H1 (cell line): ENCODE measurements around the gene ALDH1L2. TPM values are rescaled to one million over a fixed set of nuclear protein-coding genes. Genes with fewer than 3 reads are reported as not detected.
A peak's percentile ranks its signal among the peaks of the same experiment; 100 is the strongest.

ENCODE experiments used
- BRCA1 ChIP-seq: IDR thresholded peaks from 2 replicates; pipeline ENCODE4 v1.6.1; 2012; ENCODE audit warnings: low read depth, low read length, improper control_type of control experiment
- CBX8 ChIP-seq: fragments of 300-800, 300-1000 bp; sonication (generic); IDR thresholded peaks from 2 replicates; pipeline ENCODE4 v1.7.1; 2016; ENCODE audit warnings: low read depth, low read length, borderline replicate concordance
- CREB1 ChIP-seq: IDR thresholded peaks from 2 replicates; pipeline ENCODE4 v1.6.1; 2012; ENCODE audit warnings: inconsistent platforms
- RXRA ChIP-seq: IDR thresholded peaks from 2 replicates; pipeline ENCODE4 v1.6.1; 2011; ENCODE audit warnings: low read depth, mild to moderate bottlenecking, low read length, moderate library complexity; ENCODE audit not compliant: insufficient read depth
- SIN3A ChIP-seq, 2 experiments: IDR thresholded peaks in 1 of 2; conservative IDR thresholded peaks in 1 of 2; 2 replicates each; pipeline ENCODE4 v1.6.1; 2011 to 2012; ENCODE audit warnings: low read length in 2 of 2, improper control_type of control experiment in 1 of 2, low read depth in 1 of 2, mild to moderate bottlenecking in 1 of 2
- TAF7 ChIP-seq: optimal IDR thresholded peaks from 2 replicates; pipeline ENCODE3; 2011; ENCODE audit warnings: low read depth, mild to moderate bottlenecking, inconsistent platforms, low read length, moderate library complexity, borderline replicate concordance
- TEAD4 ChIP-seq: IDR thresholded peaks from 2 replicates; pipeline ENCODE4 v1.6.1; 2012; ENCODE audit warnings: low read depth, low read length, inconsistent platforms, mixed read lengths
- polyA plus RNA-seq, 7 experiments: library from polyadenylated mRNA; depleted of rRNA in 3 of 7; stranded (reverse) in 5 of 7; unstranded in 2 of 7; fragments of >200 nt in 5 of 7; fragments of 200-250 nt in 2 of 7; gene quantifications; 1 replicate in 5 of 7; 2 replicates in 1 of 7; 4 replicates in 1 of 7; pipeline versions ENCODE4 v1.2.1 to v1.2.3, GENCODE V29; 2011 to 2013; ENCODE audit warnings: missing spikeins in 2 of 7, mixed read lengths in 2 of 7
- total RNA-seq: library from RNA; stranded (reverse); fragmentation: NEBNext Ultra II Directional; extraction: Animal tissue kit (Norgen Biotek cat#: 25700); gene quantifications from 2 replicates; pipeline ENCODE4 v1.2.1, GENCODE V29; 2021
- TF ChIP-seq, protein P1 (sequence below): fragments of 300-600 bp; sonication (generic); IDR thresholded peaks from 2 replicates; pipeline ENCODE4 v1.7.1; 2012; ENCODE audit warnings: low read length, moderate library complexity, mild to moderate bottlenecking, inconsistent platforms; ENCODE audit not compliant: insufficient replicate concordance
- TF ChIP-seq, protein P2 (sequence below): IDR thresholded peaks from 2 replicates; pipeline ENCODE4 v1.6.1; 2012; ENCODE audit warnings: inconsistent platforms

ALDH1L2 gene
- total and polyA plus RNA-seq, 2 of the 8 experiments (the other 6 are each of a cell fraction or from before 2014, with no cell fraction given): 3.7 to 7.2 TPM

DNA sequence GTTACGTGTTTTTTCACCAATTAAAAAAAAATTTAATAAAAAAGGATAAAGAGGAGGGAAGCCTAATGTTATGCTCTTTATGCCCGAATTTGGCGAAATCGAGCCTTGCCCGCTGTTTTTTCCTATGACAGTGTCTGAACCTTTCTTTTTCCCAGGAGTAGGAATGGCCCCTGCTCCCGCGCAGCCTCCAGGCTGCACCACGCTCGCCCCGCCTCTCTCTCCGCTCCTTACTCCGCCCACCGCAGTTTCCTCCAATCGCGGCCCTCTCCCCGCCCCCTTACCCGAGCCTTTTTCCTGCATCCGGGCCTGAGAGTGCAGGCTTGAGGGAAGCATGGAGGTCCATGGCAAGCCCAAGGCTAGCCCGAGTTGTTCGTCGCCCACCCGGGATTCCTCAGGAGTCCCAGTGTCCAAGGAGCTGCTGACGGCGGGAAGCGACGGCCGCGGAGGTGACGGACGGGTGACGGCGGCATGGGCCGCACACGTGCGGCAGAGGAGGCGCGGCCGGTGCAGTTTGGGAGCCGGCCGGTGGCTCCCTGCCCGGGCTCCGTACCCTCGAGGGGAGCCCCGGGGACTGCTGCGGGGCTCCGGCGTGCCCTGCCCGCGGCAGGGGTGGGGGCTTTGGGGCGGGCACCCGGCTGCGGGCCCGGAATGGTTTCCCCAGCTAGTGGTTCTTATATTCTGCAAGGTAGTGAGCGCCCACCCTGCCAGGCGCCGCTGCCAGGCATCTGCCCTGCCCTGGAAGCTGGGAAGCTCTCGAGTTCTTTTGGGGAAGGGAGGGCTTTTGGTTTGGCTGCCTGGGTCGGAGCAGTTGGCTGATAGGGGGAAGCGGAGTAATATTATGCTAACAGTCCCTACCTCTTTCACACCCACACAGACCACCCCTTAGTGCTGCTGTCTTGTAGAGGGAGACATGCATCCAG, 98.0 kb downstream of the ALDH1L2 start, which contains the start of gene NOPCHAP1 (continued):
- TF ChIP-seq, protein P1, sequence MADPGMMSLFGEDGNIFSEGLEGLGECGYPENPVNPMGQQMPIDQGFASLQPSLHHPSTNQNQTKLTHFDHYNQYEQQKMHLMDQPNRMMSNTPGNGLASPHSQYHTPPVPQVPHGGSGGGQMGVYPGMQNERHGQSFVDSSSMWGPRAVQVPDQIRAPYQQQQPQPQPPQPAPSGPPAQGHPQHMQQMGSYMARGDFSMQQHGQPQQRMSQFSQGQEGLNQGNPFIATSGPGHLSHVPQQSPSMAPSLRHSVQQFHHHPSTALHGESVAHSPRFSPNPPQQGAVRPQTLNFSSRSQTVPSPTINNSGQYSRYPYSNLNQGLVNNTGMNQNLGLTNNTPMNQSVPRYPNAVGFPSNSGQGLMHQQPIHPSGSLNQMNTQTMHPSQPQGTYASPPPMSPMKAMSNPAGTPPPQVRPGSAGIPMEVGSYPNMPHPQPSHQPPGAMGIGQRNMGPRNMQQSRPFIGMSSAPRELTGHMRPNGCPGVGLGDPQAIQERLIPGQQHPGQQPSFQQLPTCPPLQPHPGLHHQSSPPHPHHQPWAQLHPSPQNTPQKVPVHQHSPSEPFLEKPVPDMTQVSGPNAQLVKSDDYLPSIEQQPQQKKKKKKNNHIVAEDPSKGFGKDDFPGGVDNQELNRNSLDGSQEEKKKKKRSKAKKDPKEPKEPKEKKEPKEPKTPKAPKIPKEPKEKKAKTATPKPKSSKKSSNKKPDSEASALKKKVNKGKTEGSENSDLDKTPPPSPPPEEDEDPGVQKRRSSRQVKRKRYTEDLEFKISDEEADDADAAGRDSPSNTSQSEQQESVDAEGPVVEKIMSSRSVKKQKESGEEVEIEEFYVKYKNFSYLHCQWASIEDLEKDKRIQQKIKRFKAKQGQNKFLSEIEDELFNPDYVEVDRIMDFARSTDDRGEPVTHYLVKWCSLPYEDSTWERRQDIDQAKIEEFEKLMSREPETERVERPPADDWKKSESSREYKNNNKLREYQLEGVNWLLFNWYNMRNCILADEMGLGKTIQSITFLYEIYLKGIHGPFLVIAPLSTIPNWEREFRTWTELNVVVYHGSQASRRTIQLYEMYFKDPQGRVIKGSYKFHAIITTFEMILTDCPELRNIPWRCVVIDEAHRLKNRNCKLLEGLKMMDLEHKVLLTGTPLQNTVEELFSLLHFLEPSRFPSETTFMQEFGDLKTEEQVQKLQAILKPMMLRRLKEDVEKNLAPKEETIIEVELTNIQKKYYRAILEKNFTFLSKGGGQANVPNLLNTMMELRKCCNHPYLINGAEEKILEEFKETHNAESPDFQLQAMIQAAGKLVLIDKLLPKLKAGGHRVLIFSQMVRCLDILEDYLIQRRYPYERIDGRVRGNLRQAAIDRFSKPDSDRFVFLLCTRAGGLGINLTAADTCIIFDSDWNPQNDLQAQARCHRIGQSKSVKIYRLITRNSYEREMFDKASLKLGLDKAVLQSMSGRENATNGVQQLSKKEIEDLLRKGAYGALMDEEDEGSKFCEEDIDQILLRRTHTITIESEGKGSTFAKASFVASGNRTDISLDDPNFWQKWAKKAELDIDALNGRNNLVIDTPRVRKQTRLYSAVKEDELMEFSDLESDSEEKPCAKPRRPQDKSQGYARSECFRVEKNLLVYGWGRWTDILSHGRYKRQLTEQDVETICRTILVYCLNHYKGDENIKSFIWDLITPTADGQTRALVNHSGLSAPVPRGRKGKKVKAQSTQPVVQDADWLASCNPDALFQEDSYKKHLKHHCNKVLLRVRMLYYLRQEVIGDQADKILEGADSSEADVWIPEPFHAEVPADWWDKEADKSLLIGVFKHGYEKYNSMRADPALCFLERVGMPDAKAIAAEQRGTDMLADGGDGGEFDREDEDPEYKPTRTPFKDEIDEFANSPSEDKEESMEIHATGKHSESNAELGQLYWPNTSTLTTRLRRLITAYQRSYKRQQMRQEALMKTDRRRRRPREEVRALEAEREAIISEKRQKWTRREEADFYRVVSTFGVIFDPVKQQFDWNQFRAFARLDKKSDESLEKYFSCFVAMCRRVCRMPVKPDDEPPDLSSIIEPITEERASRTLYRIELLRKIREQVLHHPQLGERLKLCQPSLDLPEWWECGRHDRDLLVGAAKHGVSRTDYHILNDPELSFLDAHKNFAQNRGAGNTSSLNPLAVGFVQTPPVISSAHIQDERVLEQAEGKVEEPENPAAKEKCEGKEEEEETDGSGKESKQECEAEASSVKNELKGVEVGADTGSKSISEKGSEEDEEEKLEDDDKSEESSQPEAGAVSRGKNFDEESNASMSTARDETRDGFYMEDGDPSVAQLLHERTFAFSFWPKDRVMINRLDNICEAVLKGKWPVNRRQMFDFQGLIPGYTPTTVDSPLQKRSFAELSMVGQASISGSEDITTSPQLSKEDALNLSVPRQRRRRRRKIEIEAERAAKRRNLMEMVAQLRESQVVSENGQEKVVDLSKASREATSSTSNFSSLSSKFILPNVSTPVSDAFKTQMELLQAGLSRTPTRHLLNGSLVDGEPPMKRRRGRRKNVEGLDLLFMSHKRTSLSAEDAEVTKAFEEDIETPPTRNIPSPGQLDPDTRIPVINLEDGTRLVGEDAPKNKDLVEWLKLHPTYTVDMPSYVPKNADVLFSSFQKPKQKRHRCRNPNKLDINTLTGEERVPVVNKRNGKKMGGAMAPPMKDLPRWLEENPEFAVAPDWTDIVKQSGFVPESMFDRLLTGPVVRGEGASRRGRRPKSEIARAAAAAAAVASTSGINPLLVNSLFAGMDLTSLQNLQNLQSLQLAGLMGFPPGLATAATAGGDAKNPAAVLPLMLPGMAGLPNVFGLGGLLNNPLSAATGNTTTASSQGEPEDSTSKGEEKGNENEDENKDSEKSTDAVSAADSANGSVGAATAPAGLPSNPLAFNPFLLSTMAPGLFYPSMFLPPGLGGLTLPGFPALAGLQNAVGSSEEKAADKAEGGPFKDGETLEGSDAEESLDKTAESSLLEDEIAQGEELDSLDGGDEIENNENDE: no peak
- TF ChIP-seq RXRA: no peak
- no peak for TF ChIP-seq CBX8
- no peak for TF ChIP-seq CREB1
- no peak for TF ChIP-seq BRCA1
- TF ChIP-seq, protein P2, sequence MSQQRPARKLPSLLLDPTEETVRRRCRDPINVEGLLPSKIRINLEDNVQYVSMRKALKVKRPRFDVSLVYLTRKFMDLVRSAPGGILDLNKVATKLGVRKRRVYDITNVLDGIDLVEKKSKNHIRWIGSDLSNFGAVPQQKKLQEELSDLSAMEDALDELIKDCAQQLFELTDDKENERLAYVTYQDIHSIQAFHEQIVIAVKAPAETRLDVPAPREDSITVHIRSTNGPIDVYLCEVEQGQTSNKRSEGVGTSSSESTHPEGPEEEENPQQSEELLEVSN: peak; percentile 40
- peak in 1 of 2 experiments; percentile 56; a peak in 1 of 4 replicates for TF ChIP-seq SIN3A (conservative IDR thresholded peaks at IDR 0.05 in 1 of 2, IDR thresholded peaks at IDR 0.05 in 1 of 2; ENCODE audit: low read depth in 1 of 2, low read length in 2 of 2)
- no peak for TF ChIP-seq TEAD4
- TF ChIP-seq TAF7: peak; percentile 65
